GM23248 (cell line): ENCODE data around the gene IL5. TPM values are rescaled to one million over a fixed set of nuclear protein-coding genes. Genes with fewer than 3 reads are reported as not detected.

Source experiments
- DNase-seq: peaks from one replicate; pipeline ENCODE4 v3.0.0-alpha.2; 2015
- H2AFZ ChIP-seq: fragments of 200-600 bp; sonication (generic); 2 replicates; pipeline ENCODE4 v1.6.1; 2016; ENCODE audit warnings: antibody characterized with exemption
- H3F3A ChIP-seq: fragments of 200-600 bp; sonication (generic); 2 replicates; pipeline ENCODE4 v1.6.1; 2016; ENCODE audit warnings: mild to moderate bottlenecking, antibody characterized with exemption, mixed run types; ENCODE audit not compliant: insufficient read depth
- H3K27ac ChIP-seq: fragments of 200-600 bp; sonication (generic); 2 replicates; pipeline ENCODE4 v1.5.1; 2016; ENCODE audit warnings: mild to moderate bottlenecking
- H3K27me3 ChIP-seq: fragments of 200-600 bp; sonication (generic); replicated peaks from 2 replicates; pipeline ENCODE4 v1.6.1; 2016; ENCODE audit warnings: mild to moderate bottlenecking; ENCODE audit not compliant: insufficient read depth
- H3K36me3 ChIP-seq: fragments of 200-600 bp; sonication (generic); 2 replicates; pipeline ENCODE4 v1.6.1; 2016; ENCODE audit warnings: low read depth, mild to moderate bottlenecking
- H3K4me1 ChIP-seq: fragments of 200-600 bp; sonication (generic); 2 replicates; pipeline ENCODE4 v1.6.1; 2016; ENCODE audit warnings: mild to moderate bottlenecking; ENCODE audit not compliant: insufficient read depth
- H3K4me2 ChIP-seq: fragments of 200-600 bp; sonication (generic); one replicate; pipeline ENCODE4 v1.6.1; 2016; ENCODE audit warnings: mild to moderate bottlenecking; ENCODE audit not compliant: unreplicated experiment
- H3K4me3 ChIP-seq: fragments of 200-600 bp; sonication (generic); 2 replicates; pipeline ENCODE4 v1.5.1; 2016; ENCODE audit warnings: mild to moderate bottlenecking
- H3K79me2 ChIP-seq: fragments of 200-600 bp; sonication (generic); 2 replicates; pipeline ENCODE4 v1.6.1; 2016; ENCODE audit warnings: mild to moderate bottlenecking; ENCODE audit not compliant: insufficient read depth
- H3K9ac ChIP-seq: fragments of 200-600 bp; sonication (generic); 2 replicates; pipeline ENCODE4 v1.6.1; 2016; ENCODE audit warnings: mild to moderate bottlenecking
- H3K9me2 ChIP-seq: fragments of 200-600 bp; sonication (generic); 2 replicates; pipeline ENCODE4 v1.6.1; 2016; ENCODE audit warnings: mixed run types, mild to moderate bottlenecking, moderate library complexity; ENCODE audit not compliant: insufficient read depth
- H3K9me3 ChIP-seq: fragments of 200-600 bp; sonication (generic); one replicate; pipeline ENCODE4 v1.6.1; 2017; ENCODE audit warnings: low read depth
- H4K20me1 ChIP-seq: fragments of 200-600 bp; sonication (generic); 2 replicates; pipeline ENCODE4 v1.6.0; 2016; ENCODE audit not compliant: insufficient read depth
- EZH2 ChIP-seq: fragments of 200-600 bp; sonication (generic); IDR thresholded peaks from 2 replicates; pipeline ENCODE4 v1.6.1; 2018; ENCODE audit warnings: antibody characterized with exemption, mild to moderate bottlenecking; ENCODE audit not compliant: insufficient read depth, poor library complexity, severe bottlenecking
- EZH2phosphoT487 ChIP-seq: fragments of 200-600 bp; sonication (generic); IDR thresholded peaks from 2 replicates; pipeline ENCODE4 v1.6.1; 2018; ENCODE audit warnings: antibody characterized with exemption, moderate library complexity, mild to moderate bottlenecking, low read depth; ENCODE audit not compliant: insufficient read depth
- WGBS, 2 experiments: methylation state at CpG; one replicate each; pipeline ENCODE4 v1.1.6; 2015 to 2017; ENCODE audit warnings: low lambda C conversion rate in 2 of 2, low coverage in 1 of 2; ENCODE audit errors: missing lambda C conversion rate in 2 of 2; 5-methylcytosine and 5-hydroxymethylcytosine counted together
- in situ Hi-C: fragments of 300-500 bp; cut with MboI; formaldehyde crosslinking; loops from 2 replicates; pipeline ENCODE4 v1.15.0; 2020
- polyA plus RNA-seq: library from polyadenylated mRNA; unstranded; fragments of >200 nt; fragmentation: Nextera tagmentation; extraction: Ambion mirVana; gene quantifications from 2 replicates; pipeline ENCODE4 v1.2.1, GENCODE V29; 2016
- total RNA-seq: library from RNA; depleted of rRNA; stranded (reverse); fragments of >200 nt; shearing (Covaris generic); gene quantifications from 2 replicates; pipeline ENCODE4 v1.2.3, GENCODE V29; 2014

Gene IL5
- total and polyA plus RNA-seq, 2 experiments from 2014 or later, result not detected

DNA sequence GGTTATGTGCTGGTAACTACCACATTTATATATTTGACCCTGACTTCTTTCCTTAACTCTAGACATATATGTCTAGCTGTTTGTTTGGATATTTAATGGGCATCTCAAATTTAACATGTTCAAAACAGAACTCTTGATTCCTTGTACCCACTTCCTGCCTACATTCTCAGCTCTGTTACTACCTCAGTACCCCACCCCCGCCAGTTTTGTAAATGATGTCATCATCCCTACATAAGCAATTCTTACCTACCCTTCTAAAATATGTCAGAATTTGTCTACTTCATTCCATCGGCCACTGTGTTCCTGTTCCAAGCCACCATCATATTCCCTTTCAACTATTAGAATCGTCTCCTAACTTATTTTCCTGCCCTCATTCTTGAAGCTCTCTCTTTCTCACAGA is 18.3 kb upstream of the IL5 start:
- H3K4me3 ChIP-seq, result no peak overlapping the region
- no peak overlapping the region for H3K4me2 ChIP-seq
- H4K20me1 ChIP-seq, result no peaks in the 10 kb centered on the region
- no peaks in the 10 kb centered on the region for H3K9me3 ChIP-seq
- DNase-seq, result no peak
- peaks cover 12% of the 10 kb centered on the region; the same call in 1 of the 2 replicates for H3K4me1 ChIP-seq
- H3F3A ChIP-seq, result peaks cover 7% of the 10 kb centered on the region; the same call in 1 of the 2 replicates
- H3K9me2 ChIP-seq, result no peaks in the 10 kb centered on the region
- H3K9ac ChIP-seq, result no peak overlapping the region
- WGBS, 2 experiments, result 77 to 80% methylated on average over 3 of the region's 3 CpGs
- no peak overlapping the region for H2AFZ ChIP-seq
- no peak overlapping the region for H3K27ac ChIP-seq
- H3K36me3 ChIP-seq, result peaks cover 3% of the 10 kb centered on the region; the same call in 1 of the 2 replicates
- peaks cover 80% of the 10 kb centered on the region for H3K79me2 ChIP-seq
- H3K27me3 ChIP-seq, result no peaks in the 10 kb centered on the region
- TF ChIP-seq EZH2 (no peak), EZH2phosphoT487 (no peak)
- in situ Hi-C loops, result no loop called here

GRCh38 chr5:132559383-132560060 is 16.2 kb upstream of the IL5 start:
- H3K9me2 ChIP-seq, result no peaks in the 10 kb centered on the region
- TF ChIP-seq EZH2, result no peak
- no peak for TF ChIP-seq EZH2phosphoT487
- in situ Hi-C loops, result no loop called here
- H3K79me2 ChIP-seq, result peaks cover 74% of the 10 kb centered on the region
- no peak overlapping the region for H3K9ac ChIP-seq
- H3K36me3 ChIP-seq, result peaks cover 3% of the 10 kb centered on the region; the same call in 1 of the 2 replicates
- H3K4me3 ChIP-seq, result no peak overlapping the region
- DNase-seq, result no peak
- no peak overlapping the region for H2AFZ ChIP-seq
- H3F3A ChIP-seq, result peaks cover 16% of the 10 kb centered on the region; the same call in 1 of the 2 replicates
- H3K27ac ChIP-seq, result no peak overlapping the region
- H3K9me3 ChIP-seq, result no peaks in the 10 kb centered on the region
- H3K4me2 ChIP-seq, result no peak overlapping the region
- peaks cover 12% of the 10 kb centered on the region; the same call in 1 of the 2 replicates for H3K4me1 ChIP-seq
- WGBS, 2 experiments, result 96% methylated on average over 2 of the region's 2 CpGs
- H4K20me1 ChIP-seq, result no peaks in the 10 kb centered on the region
- no peaks in the 10 kb centered on the region for H3K27me3 ChIP-seq

- Histone ChIP-seq H3K9me3 (no peaks in the 10 kb centered on the region), H3K9ac (peak overlapping the region; percentile 96), H3F3A (peaks cover 16% of the 10 kb centered on the region; the same call in 1 of the 2 replicates), H3K27me3 (no peaks in the 10 kb centered on the region), H3K9me2 (no peaks in the 10 kb centered on the region), H3K4me2 (peak overlapping the region; percentile 98), H3K27ac (peak overlapping the region; percentile 78), H3K4me1 (peaks cover 12% of the 10 kb centered on the region; the same call in 1 of the 2 replicates), H3K36me3 (no peaks in the 10 kb centered on the region), H3K4me3 (peak overlapping the region; percentile 99), H4K20me1 (no peaks in the 10 kb centered on the region), H2AFZ (peak overlapping the region; percentile 99), H3K79me2 (peaks cover 56% of the 10 kb centered on the region)
- in situ Hi-C loops, result no loop called here
- peak; percentile 65 for DNase-seq
- WGBS, 2 experiments, result 3 to 5% methylated on average over 15 of the region's 15 CpGs
- TF ChIP-seq EZH2phosphoT487 (no peak), EZH2 (no peak)
Observed at GRCh38 chr5:132557478-132558172, 14.3 kb upstream of the IL5 start.

DNA sequence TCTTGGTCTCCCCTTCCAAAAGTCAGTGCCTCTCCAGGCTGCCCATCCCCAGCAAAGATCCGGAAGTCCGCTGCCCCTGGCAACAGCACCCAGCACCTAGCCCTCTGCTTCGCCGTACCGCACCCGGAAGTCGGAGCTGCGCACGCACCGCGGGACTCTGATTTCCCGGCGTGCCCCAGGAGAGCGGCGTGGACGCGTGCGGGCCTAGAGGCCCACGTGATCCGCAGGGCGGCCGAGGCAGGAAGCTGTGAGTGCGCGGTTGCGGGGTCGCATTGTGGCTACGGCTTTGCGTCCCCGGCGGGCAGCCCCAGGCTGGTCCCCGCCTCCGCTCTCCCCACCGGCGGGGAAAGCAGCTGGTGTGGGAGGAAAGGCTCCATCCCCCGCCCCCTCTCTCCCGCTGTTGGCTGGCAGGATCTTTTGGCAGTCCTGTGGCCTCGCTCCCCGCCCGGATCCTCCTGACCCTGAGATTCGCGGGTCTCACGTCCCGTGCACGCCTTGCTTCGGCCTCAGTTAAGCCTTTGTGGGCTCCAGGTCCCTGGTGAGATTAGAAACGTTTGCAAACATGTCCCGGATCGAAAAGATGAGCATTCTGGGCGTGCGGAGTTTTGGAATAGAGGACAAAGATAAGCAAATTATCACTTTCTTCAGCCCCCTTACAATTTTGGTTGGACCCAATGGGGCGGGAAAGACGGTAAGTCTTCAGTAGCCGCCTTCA is 13.6 kb upstream of the IL5 start, which contains the start of gene RAD50:
TSS of gene RAD50 (plus strand) at position 215 of the 715 bp plus-strand sequence. CDS start at position 563, 348 bp downstream.
- Histone ChIP-seq H3K4me3 (peak within 1 kb of the TSS; percentile 99), H3K27ac (peak within 1 kb of the TSS; percentile 78), H3K4me2 (peak within 1 kb of the TSS; percentile 98), H4K20me1 (no peaks in the 10 kb centered on the region), H3F3A (peaks cover 16% of the 10 kb centered on the region; the same call in 1 of the 2 replicates), H3K27me3 (no peaks in the 10 kb centered on the region), H3K9ac (peak within 1 kb of the TSS; percentile 96), H3K36me3 (no peaks in the 10 kb centered on the region), H3K4me1 (peaks cover 12% of the 10 kb centered on the region; the same call in 1 of the 2 replicates), H2AFZ (peak within 1 kb of the TSS; percentile 99), H3K79me2 (peaks cover 49% of the 10 kb centered on the region), H3K9me3 (no peaks in the 10 kb centered on the region), H3K9me2 (no peaks in the 10 kb centered on the region)
- peak; percentile 97 for DNase-seq
- 1 to 3% methylated on average over 42 to 53 of the region's 53 CpGs for WGBS, 2 experiments
- TF ChIP-seq EZH2phosphoT487, result no peak
- TF ChIP-seq EZH2, result no peak
- in situ Hi-C loops, result no loop called here
